H1 (cell line): Measurements from ENCODE around the gene DNER. TPM values are rescaled to one million over a fixed set of nuclear protein-coding genes. Genes with fewer than 3 reads are reported as not detected.

Source experiments
- CTCF ChIA-PET: fragments of 300-600 bp; sonication (Branson Sonifier 250); formaldehyde crosslinking; loops from one replicate; lab custom pipeline; 2021; ENCODE audit not compliant: partially characterized antibody; lab: Charles Lee
- POLR2A ChIA-PET: fragments of 300-600 bp; sonication (Branson Sonifier 250); formaldehyde crosslinking; loops from one replicate; lab custom pipeline; 2021; ENCODE audit warnings: inconsistent platforms; ENCODE audit not compliant: partially characterized antibody; lab: Charles Lee
- DNase-seq, 2 experiments: peaks; one replicate each; pipeline versions ENCODE4 v3.0.0 to v3.0.0-alpha.2; 2010 to 2022; ENCODE audit warnings: low spot score in 2 of 2, low read depth in 1 of 2, mixed read lengths in 1 of 2
- FAIRE-seq: peaks from 2 replicates; lab custom pipeline; 2011; peaks lifted over from hg19 to GRCh38; lab: Jason Lieb, UNC
- H2AFZ ChIP-seq: 2 replicates; pipeline ENCODE4 v1.8.1; 2012; ENCODE audit warnings: low read length, inconsistent platforms
- H2AK5ac ChIP-seq: 2 replicates; pipeline ENCODE4 v1.6.1; 2013; ENCODE audit warnings: low read depth, low read length
- H2BK120ac ChIP-seq: replicated peaks from 2 replicates; pipeline ENCODE3; 2013; ENCODE audit warnings: low read depth, low read length, inconsistent platforms
- H2BK12ac ChIP-seq: 2 replicates; pipeline ENCODE4 v1.6.1; 2013; ENCODE audit warnings: low read depth, low read length
- H2BK15ac ChIP-seq: 2 replicates; pipeline ENCODE4 v1.6.1; 2013; ENCODE audit warnings: low read length
- H2BK20ac ChIP-seq: 2 replicates; pipeline ENCODE4 v1.6.1; 2013; ENCODE audit warnings: low read length
- H2BK5ac ChIP-seq: 2 replicates; pipeline ENCODE4 v1.6.1; 2013; ENCODE audit warnings: low read depth, low read length
- H3K14ac ChIP-seq: 2 replicates; pipeline ENCODE4 v1.6.1; 2013; ENCODE audit warnings: inconsistent platforms; ENCODE audit not compliant: insufficient read length
- H3K18ac ChIP-seq: 2 replicates; pipeline ENCODE4 v1.6.1; 2013; ENCODE audit warnings: low read length; ENCODE audit errors: extremely low read depth
- H3K23ac ChIP-seq: 2 replicates; pipeline ENCODE4 v1.6.1; 2013; ENCODE audit warnings: inconsistent platforms; ENCODE audit not compliant: insufficient read length
- H3K23me2 ChIP-seq: 2 replicates; pipeline ENCODE4 v1.6.1; 2013; ENCODE audit warnings: low read depth, low read length
- H3K27ac ChIP-seq: 2 replicates; pipeline ENCODE4 v1.6.1; 2011; ENCODE audit warnings: low read depth, low read length, inconsistent platforms
- H3K27me3 ChIP-seq, 4 experiments: replicated peaks in 1 of 4; 1 replicate in 1 of 4; 2 replicates in 3 of 4; pipeline versions ENCODE4 v1.6.1 to v1.8.1; 2011 to 2013; ENCODE audit warnings: low read length in 3 of 4, mild to moderate bottlenecking in 3 of 4, inconsistent platforms in 2 of 4, mixed read lengths in 2 of 4, moderate library complexity in 1 of 4; ENCODE audit not compliant: control insufficient read depth in 3 of 4, insufficient read depth in 3 of 4; ENCODE audit errors: extremely low read depth in 1 of 4
- H3K36me3 ChIP-seq, 4 experiments: 2 replicates each; pipeline versions ENCODE4 v1.6.1 to v1.8.1; 2011 to 2013; ENCODE audit warnings: mild to moderate bottlenecking in 4 of 4, low read length in 3 of 4, moderate library complexity in 2 of 4, control low read depth in 1 of 4, inconsistent platforms in 1 of 4; ENCODE audit not compliant: insufficient read depth in 4 of 4, control insufficient read depth in 2 of 4
- H3K4ac ChIP-seq: replicated peaks from 2 replicates; pipeline ENCODE3; 2013; ENCODE audit warnings: low read length, low read depth, mixed read lengths, inconsistent platforms; ENCODE audit not compliant: insufficient read length
- H3K4me1 ChIP-seq, 4 experiments: replicated peaks in 1 of 4; 1 replicate in 1 of 4; 2 replicates in 3 of 4; pipeline versions ENCODE4 v1.6.1 to v1.8.1; 2011 to 2013; ENCODE audit warnings: low read length in 3 of 4, inconsistent platforms in 2 of 4, mixed read lengths in 1 of 4; ENCODE audit not compliant: insufficient read depth in 4 of 4, control insufficient read depth in 3 of 4
- H3K4me2 ChIP-seq, 2 experiments: 2 replicates each; pipeline versions ENCODE4 v1.6.1 to v1.8.1; 2011 to 2013; ENCODE audit warnings: low read depth in 2 of 2, low read length in 2 of 2, control low read depth in 1 of 2, inconsistent platforms in 1 of 2, mild to moderate bottlenecking in 1 of 2; ENCODE audit not compliant: insufficient read depth in 1 of 2
- H3K4me3 ChIP-seq, 4 experiments: fragments of 200-600, 300-600 bp in 1 of 4; sonication (generic), shearing (Covaris generic), sonication (Bioruptor Twin) in 1 of 4; 2 replicates each; pipeline versions ENCODE4 v1.5.1 to v1.8.1; 2011 to 2016; ENCODE audit warnings: low read length in 4 of 4, low read depth in 3 of 4, control low read depth in 2 of 4, inconsistent platforms in 2 of 4, mild to moderate bottlenecking in 2 of 4, mixed read lengths in 1 of 4, moderate library complexity in 1 of 4; ENCODE audit not compliant: insufficient read depth in 2 of 4; ENCODE audit errors: extremely low read depth in 1 of 4
- H3K56ac ChIP-seq: replicated peaks from 2 replicates; pipeline ENCODE3; 2013; ENCODE audit warnings: low read depth, mild to moderate bottlenecking, mixed read lengths, low read length, inconsistent platforms; ENCODE audit not compliant: insufficient read length
- H3K79me1 ChIP-seq: 2 replicates; pipeline ENCODE4 v1.6.1; 2013; ENCODE audit warnings: low read depth, low read length, control low read depth
- H3K79me2 ChIP-seq, 2 experiments: 2 replicates each; pipeline versions ENCODE4 v1.6.1 to v1.8.1; 2012 to 2013; ENCODE audit warnings: low read length in 2 of 2, mild to moderate bottlenecking in 2 of 2, inconsistent platforms in 1 of 2; ENCODE audit not compliant: insufficient read depth in 2 of 2, control insufficient read depth in 1 of 2
- H3K9ac ChIP-seq, 4 experiments: replicated peaks in 1 of 4; 1 replicate in 1 of 4; 2 replicates in 3 of 4; pipeline versions ENCODE4 v1.6.1 to v1.8.1; 2011 to 2013; ENCODE audit warnings: low read depth in 3 of 4, low read length in 3 of 4, control low read depth in 2 of 4, mild to moderate bottlenecking in 2 of 4, moderate library complexity in 2 of 4, inconsistent platforms in 1 of 4; ENCODE audit errors: extremely low read depth in 1 of 4
- H3K9me3 ChIP-seq, 2 experiments: 2 replicates each; pipeline versions ENCODE4 v1.6.1 to v1.8.1; 2012 to 2013; ENCODE audit warnings: mild to moderate bottlenecking in 2 of 2, moderate library complexity in 2 of 2, control low read depth in 1 of 2, inconsistent platforms in 1 of 2, low read depth in 1 of 2, low read length in 1 of 2, mixed read lengths in 1 of 2; ENCODE audit not compliant: insufficient read depth in 2 of 2
- H4K20me1 ChIP-seq, 2 experiments: replicated peaks in 1 of 2; 2 replicates each; pipeline versions ENCODE3 to v1.8.1; 2011 to 2013; ENCODE audit warnings: inconsistent platforms in 2 of 2, low read length in 2 of 2, mild to moderate bottlenecking in 1 of 2; ENCODE audit not compliant: insufficient read depth in 2 of 2, control insufficient read depth in 1 of 2
- H4K5ac ChIP-seq: 2 replicates; pipeline ENCODE4 v1.6.1; 2013; ENCODE audit warnings: low read length, low read depth, mixed read lengths, inconsistent platforms; ENCODE audit not compliant: insufficient read length
- H4K8ac ChIP-seq: 2 replicates; pipeline ENCODE4 v1.8.0; 2013; ENCODE audit warnings: mild to moderate bottlenecking, moderate library complexity, low read length, inconsistent platforms; ENCODE audit not compliant: insufficient read depth; ENCODE audit errors: extremely low read depth
- H4K91ac ChIP-seq: replicated peaks from 2 replicates; pipeline ENCODE3; 2013; ENCODE audit warnings: low read length, mixed read lengths, inconsistent platforms; ENCODE audit not compliant: insufficient read length
- CBX5 ChIP-seq: fragments of 300-800, 300-1000 bp; sonication (generic); IDR thresholded peaks from 2 replicates; pipeline ENCODE4 v1.7.1; 2016; ENCODE audit warnings: antibody characterized with exemption, low read length, low read depth
- POLR2AphosphoS5 ChIP-seq: IDR thresholded peaks from 2 replicates; pipeline ENCODE4 v1.6.1; 2011; ENCODE audit warnings: low read depth, low read length
- SP2 ChIP-seq: IDR thresholded peaks from 2 replicates; pipeline ENCODE4 v1.6.1; 2012; ENCODE audit warnings: mild to moderate bottlenecking, low read length, inconsistent platforms
- TAF7 ChIP-seq: optimal IDR thresholded peaks from 2 replicates; pipeline ENCODE3; 2011; ENCODE audit warnings: low read depth, mild to moderate bottlenecking, inconsistent platforms, low read length, moderate library complexity, borderline replicate concordance
- polyA plus RNA-seq, 7 experiments: library from polyadenylated mRNA; depleted of rRNA in 3 of 7; stranded (reverse) in 5 of 7; unstranded in 2 of 7; fragments of >200 nt in 5 of 7; fragments of 200-250 nt in 2 of 7; gene quantifications; 1 replicate in 5 of 7; 2 replicates in 1 of 7; 4 replicates in 1 of 7; pipeline versions ENCODE4 v1.2.1 to v1.2.3, GENCODE V29; 2011 to 2013; ENCODE audit warnings: missing spikeins in 2 of 7, mixed read lengths in 2 of 7
- total RNA-seq: library from RNA; stranded (reverse); fragmentation: NEBNext Ultra II Directional; extraction: Animal tissue kit (Norgen Biotek cat#: 25700); gene quantifications from 2 replicates; pipeline ENCODE4 v1.2.1, GENCODE V29; 2021

The DNER gene
- total and polyA plus RNA-seq, 2 of the 8 experiments (the other 6 are each of a cell fraction or from before 2014, with no cell fraction given), result 6.8 to 16.3 TPM

DNA sequence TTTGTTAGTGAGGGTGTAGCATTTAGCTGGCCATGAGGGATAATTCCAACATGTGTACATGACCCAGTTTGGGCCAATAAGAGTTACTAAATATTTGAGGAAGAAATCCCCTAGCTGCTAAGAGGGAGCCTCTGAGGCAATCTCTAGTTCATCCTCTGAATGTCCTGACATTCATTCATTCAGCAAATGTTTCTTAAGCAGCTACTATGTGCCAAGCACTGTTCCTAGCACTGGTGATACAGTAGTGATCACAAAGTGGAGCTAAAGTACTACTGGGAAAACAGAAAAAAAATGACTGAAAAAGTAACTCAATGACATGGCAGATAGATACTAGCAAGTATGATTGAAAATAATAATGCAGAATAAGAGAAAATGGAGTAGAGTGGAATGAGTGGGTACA, 363.5 kb downstream of the DNER start:
- Histone ChIP-seq H3K4me2 (no peak overlapping the region), H2AFZ (no peak overlapping the region), H2BK120ac (no peak overlapping the region), H3K4me1 (no peaks in the 10 kb centered on the region), H4K91ac (no peak overlapping the region), H2BK12ac (no peak overlapping the region), H3K56ac (no peak overlapping the region), H3K79me1 (no peaks in the 10 kb centered on the region), H2BK15ac (no peak overlapping the region), H3K9me3 (no peaks in the 10 kb centered on the region), H3K23me2 (no peaks in the 10 kb centered on the region), H4K20me1 (no peaks in the 10 kb centered on the region), H3K9ac (no peak overlapping the region), H2AK5ac (no peak overlapping the region), H2BK5ac (no peak overlapping the region), H3K79me2 (no peaks in the 10 kb centered on the region), H3K4me3 (no peak overlapping the region), H4K5ac (no peak overlapping the region), H3K4ac (no peak overlapping the region), H3K23ac (no peak overlapping the region), H3K36me3 (no peaks in the 10 kb centered on the region), H3K27ac (no peak overlapping the region), H4K8ac (no peak overlapping the region), H3K18ac (no peak overlapping the region), H3K27me3 (no peaks in the 10 kb centered on the region), H2BK20ac (no peak overlapping the region)
- CTCF ChIA-PET, result interaction anchor here (0.5 to 2.0 kb wide), 7 partner anchors 8 to 1412 kb away, joined by 3 to 9 read pairs (median 3); no protein-coding TSS in a partner anchor
- POLR2A ChIA-PET, result no interaction called here
- FAIRE-seq, result no peak
- no peak for TF ChIP-seq TAF7
- TF ChIP-seq SP2, result no peak
- no peak for TF ChIP-seq POLR2AphosphoS5
- no peak for TF ChIP-seq CBX5
- TF ChIP-seq, all 59 proteins: peak for 0
- no peak for DNase-seq
- no peak overlapping the region for H3K14ac ChIP-seq
